ENCODE results near the gene RGCC. TPM values are rescaled to one million over a fixed set of nuclear protein-coding genes. Genes with fewer than 3 reads are reported as not detected.

RGCC gene
- total RNA-seq, 1 experiment from 2014 or later = not detected

GRCh38 chr13:41434831-41435520 lies 22.4 kb upstream of the RGCC start:
- Histone ChIP-seq H3K23me2 (ENCODE audit: insufficient read length, low read depth, low read length, poor library complexity, severe bottlenecking) (no peaks in the 10 kb centered on the region), H3K9ac (ENCODE audit: extremely low read depth, insufficient read length, low read length) (no peak overlapping the region), H3K4me2 (ENCODE audit: insufficient read depth, insufficient read length, low read length) (no peak overlapping the region)

More at GRCh38 chr13:41434831-41435520, 22.4 kb upstream of the RGCC start:
- Histone ChIP-seq H3K14ac (ENCODE audit: insufficient read depth, low read length) (no peak overlapping the region), H3K4me1 (ENCODE audit: insufficient read depth, low read length) (no peaks in the 10 kb centered on the region), H3K27me3 (ENCODE audit: insufficient read depth, low read length) (no peaks in the 10 kb centered on the region), H3K18ac (ENCODE audit: insufficient read length, low read depth, low read length) (no peak overlapping the region), H3K27ac (ENCODE audit: insufficient read length, low read depth, low read length) (no peak overlapping the region), H2AK5ac (ENCODE audit: insufficient read length, low read length) (no peak overlapping the region), H3K4ac (ENCODE audit: low read depth, low read length) (no peak overlapping the region), H3T11ph (ENCODE audit: low read length) (no peak overlapping the region), H2BK20ac (ENCODE audit: low read depth, low read length, poor library complexity, severe bottlenecking) (no peak overlapping the region), H3K9me3 (ENCODE audit: control insufficient read depth, low read depth, low read length) (no peaks in the 10 kb centered on the region), H3K23ac (ENCODE audit: insufficient read length, low read depth, low read length) (no peak overlapping the region), H3K56ac (ENCODE audit: insufficient read length, low read depth, low read length) (no peak overlapping the region), H2BK12ac (ENCODE audit: insufficient read length, low read depth, low read length) (no peak overlapping the region), H2BK5ac (ENCODE audit: insufficient read length, low read length) (no peak overlapping the region), H4K8ac (replicated peaks; ENCODE audit: insufficient read length, low read depth, low read length) (no peak overlapping the region), H3K79me1 (ENCODE audit: insufficient read depth, low read depth, low read length, poor library complexity, severe bottlenecking) (no peaks in the 10 kb centered on the region), H2BK15ac (ENCODE audit: low read depth, low read length) (no peak overlapping the region), H3K79me2 (ENCODE audit: insufficient read depth, low read length) (no peaks in the 10 kb centered on the region), H2BK120ac (ENCODE audit: low read depth, low read length, poor library complexity, severe bottlenecking) (no peak overlapping the region), H2AFZ (ENCODE audit: low read length) (no peak overlapping the region), H4K91ac (ENCODE audit: insufficient read length, low read depth, low read length) (no peak overlapping the region), H4K5ac (ENCODE audit: insufficient read length, low read depth, low read length) (no peak overlapping the region), H4K20me1 (ENCODE audit: control insufficient read depth, insufficient read depth, insufficient read length) (no peaks in the 10 kb centered on the region)
- no CpG with 5 or more reads among the region's 6 CpGs for WGBS (ENCODE audit: extremely low coverage, insufficient read length, low lambda C conversion rate)
- Mint-ChIP-seq H3K27me3 (ENCODE audit: low read depth) (peaks cover 10% of the 10 kb centered on the region), H3K36me3 (ENCODE audit: insufficient read depth in 1 of 3, low read depth in 3 of 3) (peaks cover 0 to 2% (median 0%) of the 10 kb centered on the region in 3 experiments; a peak in 1 of 7 replicates), H3K4me3 (no peak overlapping the region), H3K4me1 (peaks cover 0 to 3% of the 10 kb centered on the region in 2 experiments; a peak in 3 of 4 replicates), H3K27ac (no peak overlapping the region), H3K9me3 (peaks cover 0 to 3% of the 10 kb centered on the region in 2 experiments; a peak in 1 of 5 replicates)
- TF ChIP-seq CTCF (conservative IDR thresholded peaks at IDR 0.05) = no peak
- DNase-seq = no peak

Data from H9 (cell line).